GM21447 (cell line): ENCODE data around the gene LGALS3.

Source experiments
- ATAC-seq: cut with Tn5 transposase; IDR thresholded peaks from one replicate; pipeline ENCODE4 v1.9.1; 2021; ENCODE audit not compliant: unreplicated experiment

LGALS3 gene

DNA sequence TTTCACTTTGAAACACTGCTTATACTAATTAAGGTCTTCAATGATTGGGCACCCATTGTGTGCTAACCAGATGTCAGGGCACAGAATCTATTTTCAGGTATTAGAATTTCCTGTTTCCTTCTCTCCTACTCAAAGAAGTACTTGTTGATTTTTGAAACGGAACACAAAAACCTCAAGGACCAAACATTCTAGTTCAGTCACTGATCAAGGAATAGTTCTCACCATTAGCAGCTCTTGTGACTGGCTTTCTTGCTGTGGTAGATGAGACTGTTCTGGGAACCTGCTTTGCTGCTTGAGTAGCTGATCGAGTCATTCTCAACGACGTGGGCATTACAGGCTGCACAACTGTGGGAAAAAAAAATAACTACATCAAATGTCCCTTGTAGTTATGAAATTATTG lies 51.4 kb downstream of the LGALS3 start:
- peak; percentile 85 for ATAC-seq

DNA sequence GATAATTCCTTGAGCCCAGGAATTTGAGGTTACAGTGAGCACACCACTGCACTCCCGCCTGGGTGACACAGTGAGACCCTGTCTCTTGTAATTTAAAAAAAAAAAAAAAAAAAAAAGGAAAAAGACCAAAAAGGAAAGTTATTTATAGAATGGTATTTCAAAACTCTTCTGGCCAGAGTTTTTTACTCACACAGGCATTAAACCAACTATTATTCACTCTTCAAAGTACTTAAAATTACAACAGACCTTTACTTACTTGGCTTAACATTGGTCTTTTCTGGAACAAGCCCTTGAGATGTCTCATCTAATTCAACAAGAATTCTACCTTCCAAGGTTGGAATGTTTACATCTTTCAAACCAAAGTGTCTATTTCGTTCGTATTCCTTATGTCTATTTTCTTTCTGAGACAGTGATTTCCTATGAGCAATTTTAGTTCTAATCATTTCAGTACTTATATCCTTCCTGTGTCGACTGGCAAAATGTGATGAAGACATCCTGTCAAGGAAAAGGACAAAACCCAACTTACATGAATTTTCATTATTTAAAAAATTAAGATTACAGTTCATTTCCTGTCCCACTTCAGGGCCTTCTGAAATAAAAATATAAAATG lies 59.7 kb downstream of the LGALS3 start:
- no peak for ATAC-seq

DNA sequence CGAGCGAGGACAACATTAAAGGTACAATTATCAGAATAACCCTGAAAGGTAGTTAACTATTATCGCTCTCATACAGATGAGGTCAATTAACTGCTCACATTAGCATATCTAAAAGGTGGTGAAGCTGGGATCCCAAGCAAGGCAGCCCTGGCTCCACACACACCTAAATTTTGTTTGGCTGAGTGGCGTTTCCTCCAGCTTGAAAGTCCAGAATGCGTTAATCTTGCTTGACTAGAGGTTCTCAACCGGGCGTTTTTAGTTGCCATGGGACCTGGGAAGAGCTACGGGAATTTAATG lies 61.8 kb downstream of the LGALS3 start:
- ATAC-seq, result no peak

DNA sequence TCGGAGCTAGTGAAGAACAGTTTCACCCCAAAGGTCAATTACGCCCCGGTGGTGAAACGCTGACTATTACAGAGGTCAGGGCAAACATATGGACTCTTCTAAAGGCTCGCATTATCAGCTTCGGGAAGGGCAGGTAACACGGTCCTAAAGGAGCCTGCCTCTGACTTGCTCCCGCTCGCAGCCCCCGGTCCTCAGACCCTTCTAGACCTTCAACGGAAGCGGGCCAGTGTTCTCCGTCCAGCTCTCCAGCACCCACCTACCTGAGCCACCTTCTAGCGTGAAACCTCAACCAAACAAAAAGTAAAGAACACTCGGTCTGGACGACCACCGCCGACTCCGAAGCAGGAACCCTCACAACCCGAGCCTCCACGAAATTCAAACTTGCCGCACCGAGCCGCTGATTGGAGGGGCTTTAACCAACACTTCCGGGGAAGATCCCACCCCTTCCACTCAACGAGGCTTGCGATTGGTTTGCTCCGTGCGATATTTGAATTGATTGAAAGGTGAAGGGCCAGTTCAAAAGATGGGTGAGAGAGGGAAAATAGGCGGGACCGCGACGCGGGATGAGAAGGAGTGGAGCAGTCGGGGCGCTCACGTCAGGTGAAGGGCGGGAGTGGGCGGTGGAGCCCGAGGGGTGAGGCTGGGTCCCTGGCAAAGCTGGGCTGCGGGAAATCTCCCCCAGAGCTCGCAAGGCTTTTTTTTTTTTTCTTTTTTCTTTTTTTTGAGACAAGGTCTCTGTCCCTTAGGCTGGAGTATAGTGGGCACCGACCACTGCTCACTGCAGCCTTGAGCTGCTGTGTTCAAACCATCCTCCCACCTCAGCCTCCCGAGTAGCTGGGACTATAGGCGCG lies 62.4 kb downstream of the LGALS3 start, which contains the start of gene DLGAP5:
Gene DLGAP5 (minus strand): TSS at position 383 of the 851 bp plus-strand sequence. CDS start 2,406 bp downstream, outside the sequence.
- peak; percentile 98 for ATAC-seq

DNA sequence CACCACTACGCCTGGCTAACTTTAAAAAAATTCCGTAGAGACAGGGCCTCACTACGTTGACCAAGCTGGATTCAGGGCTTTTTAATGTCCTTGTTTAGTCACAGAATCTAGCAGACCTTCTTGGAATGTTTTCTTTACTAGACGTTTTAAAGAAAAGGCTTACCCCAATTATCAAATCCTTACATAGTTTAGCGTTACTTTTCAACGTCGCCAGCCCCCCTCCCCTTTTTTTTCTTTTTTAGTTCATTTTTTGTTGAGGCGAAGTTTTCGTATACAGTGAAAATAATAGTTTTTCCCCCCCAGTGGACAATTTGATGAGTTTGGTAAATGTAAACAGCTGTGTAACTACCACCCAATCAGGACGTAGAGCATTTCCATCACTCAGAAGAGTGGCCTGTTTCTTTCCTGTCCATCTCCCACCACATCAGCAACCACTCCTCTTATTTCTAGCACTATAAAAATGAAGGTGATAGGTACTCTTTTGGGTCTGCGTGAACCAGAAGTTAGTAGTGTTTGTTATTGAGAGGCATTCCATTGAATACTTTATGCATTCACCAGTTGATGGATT lies 63.1 kb downstream of the LGALS3 start:
- no peak for ATAC-seq

DNA sequence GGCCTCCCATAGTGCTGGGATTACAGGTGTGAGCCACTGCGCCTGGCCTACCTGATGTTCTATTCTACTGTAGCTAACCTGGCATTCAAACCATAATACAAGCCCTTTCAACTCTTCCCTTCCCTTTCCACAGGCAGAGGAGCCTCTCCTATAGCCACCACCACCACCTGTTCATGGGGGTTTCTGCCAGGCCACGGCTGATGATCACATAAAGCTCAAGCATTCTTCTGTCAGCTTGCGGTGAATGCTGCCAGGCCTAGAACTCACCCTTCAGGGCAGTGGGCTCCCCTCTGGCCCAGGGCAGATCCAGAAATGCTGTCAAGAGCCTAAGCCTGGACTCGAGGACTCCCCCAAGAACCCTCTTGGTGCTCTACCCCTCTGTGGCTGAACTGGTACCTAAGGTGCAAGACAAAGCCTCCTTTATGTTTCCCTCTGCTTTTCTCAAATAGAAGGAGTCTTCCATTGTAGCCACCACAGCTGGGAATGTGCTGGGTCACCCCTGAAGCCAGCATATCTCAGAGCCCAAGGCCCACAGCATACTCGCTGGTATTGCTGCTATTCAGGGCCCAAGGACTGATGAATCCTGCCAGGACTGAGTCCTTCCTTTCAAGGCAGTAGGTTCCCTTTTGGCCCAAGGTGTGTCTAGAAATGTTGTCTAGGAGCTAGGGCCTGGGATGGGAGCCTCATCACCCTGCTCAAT lies 65.8 kb downstream of the LGALS3 start:
- ATAC-seq, result no peak
